ENCODE measurements around the gene CASP10. TPM values are rescaled to one million over a fixed set of nuclear protein-coding genes. Genes with fewer than 3 reads are reported as not detected.

The CASP10 gene
- total and polyA plus RNA-seq, 3 donors from 2014 or later, result 2.4 to 10.4 (median 5.2) TPM

DNA sequence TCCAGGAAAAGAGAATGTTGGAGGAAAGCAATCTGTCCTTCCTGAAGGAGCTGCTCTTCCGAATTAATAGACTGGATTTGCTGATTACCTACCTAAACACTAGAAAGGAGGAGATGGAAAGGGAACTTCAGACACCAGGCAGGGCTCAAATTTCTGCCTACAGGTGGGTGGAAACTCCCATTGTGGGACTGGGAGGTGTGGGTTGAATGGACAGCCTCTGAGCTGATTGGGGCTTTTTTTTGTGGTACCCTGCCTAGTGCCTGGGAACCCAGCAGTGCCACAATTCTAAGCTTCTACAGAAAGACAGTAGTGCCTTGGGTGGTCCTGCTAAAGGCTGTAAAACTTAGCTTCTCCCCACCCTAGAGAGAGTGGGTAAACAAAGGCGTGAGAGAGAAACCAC, 83.7 kb downstream of the CASP10 start:
- H3K36me3 ChIP-seq (ENCODE audit: low read depth, missing control alignments), result no peaks in the 10 kb centered on the region
- intact Hi-C loops (cut with DNase I; ENCODE audit: low total_unique reads), result no loop called here
- H3K27ac ChIP-seq, result no peak overlapping the region
- H3K9me3 ChIP-seq, result no peaks in the 10 kb centered on the region
- TF ChIP-seq POLR2A (IDR thresholded peaks at IDR 0.05), result no peak
- no peak for TF ChIP-seq CTCF (IDR thresholded peaks at IDR 0.05)
- H3K4me1 ChIP-seq, result no peaks in the 10 kb centered on the region
- H3K27me3 ChIP-seq, result no peaks in the 10 kb centered on the region
- H3K4me3 ChIP-seq, result no peak overlapping the region
- 86 to 96% methylated on average over 2 of the region's 2 CpGs for WGBS, 2 donors
- DNase-seq, result no peak

DNA sequence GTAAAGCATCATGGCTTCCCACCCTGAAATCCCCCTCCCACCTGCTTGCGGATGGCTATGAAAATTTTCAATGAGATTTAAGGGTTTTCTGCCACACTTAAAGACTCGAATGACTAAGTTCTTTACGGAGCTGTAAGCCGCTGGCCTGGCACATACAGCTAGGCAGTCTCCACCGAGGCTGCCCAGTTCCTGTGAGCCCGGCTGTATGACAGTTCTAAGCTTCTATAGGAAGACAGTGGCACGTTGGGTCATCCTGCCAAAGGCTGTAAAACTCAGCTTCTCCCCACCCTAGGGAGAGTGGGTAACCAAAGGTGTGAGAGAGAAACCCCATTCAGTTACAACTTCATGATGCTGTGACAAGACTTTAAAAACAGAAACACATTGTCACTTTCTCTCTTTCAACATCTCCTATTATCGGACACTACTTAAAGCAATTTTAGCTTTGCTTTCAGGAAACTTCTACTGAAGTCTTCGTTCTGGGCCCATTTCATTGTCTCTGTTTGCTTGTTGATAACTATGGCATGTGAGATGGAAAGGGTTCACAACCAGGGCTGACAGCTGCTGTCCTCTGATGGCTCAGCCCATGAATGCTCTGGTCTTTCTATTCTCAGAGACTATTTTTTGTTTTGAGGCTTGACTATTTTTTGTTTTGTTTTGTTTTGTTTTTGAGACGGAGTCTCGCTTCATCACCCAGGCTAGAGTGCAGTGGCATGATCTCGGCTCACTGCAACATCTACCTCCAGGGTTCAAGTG, 84.5 kb downstream of the CASP10 start:
- no peak for DNase-seq
- intact Hi-C loops (cut with DNase I; ENCODE audit: low total_unique reads), result no loop called here
- TF ChIP-seq CTCF (IDR thresholded peaks at IDR 0.05), result no peak
- no peak for TF ChIP-seq POLR2A (IDR thresholded peaks at IDR 0.05)
- H3K9me3 ChIP-seq, result no peaks in the 10 kb centered on the region
- no peak overlapping the region for H3K4me3 ChIP-seq
- H3K27ac ChIP-seq, result no peak overlapping the region
- no peaks in the 10 kb centered on the region for H3K27me3 ChIP-seq
- no peaks in the 10 kb centered on the region for H3K36me3 ChIP-seq (ENCODE audit: low read depth, missing control alignments)
- no peaks in the 10 kb centered on the region for H3K4me1 ChIP-seq
- 93 to 95% methylated on average over 12 of the region's 12 CpGs for WGBS, 2 donors

DNA sequence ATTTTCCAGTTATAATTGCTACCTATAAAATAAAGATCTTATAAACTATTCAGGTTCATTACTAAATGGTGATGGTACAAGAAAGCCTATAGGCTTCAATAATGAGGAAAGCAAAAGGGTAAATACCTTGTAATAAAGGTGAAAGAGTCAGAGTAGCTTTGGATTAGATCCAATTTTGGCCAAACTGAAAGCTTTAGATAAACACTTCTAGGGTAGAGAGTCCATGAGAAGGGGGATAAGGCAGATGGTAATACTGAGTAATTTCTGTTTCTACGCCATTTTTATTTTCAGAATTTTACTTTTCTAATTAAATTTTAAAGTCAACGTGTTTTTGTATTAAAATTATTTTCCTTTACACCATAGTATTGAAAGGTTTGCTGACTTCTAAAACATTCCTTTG, 86.8 kb downstream of the CASP10 start:
- no peak overlapping the region for H3K4me3 ChIP-seq
- DNase-seq, result no peak
- H3K27ac ChIP-seq, result no peak overlapping the region
- H3K27me3 ChIP-seq, result no peaks in the 10 kb centered on the region
- no peaks in the 10 kb centered on the region for H3K4me1 ChIP-seq
- TF ChIP-seq CTCF (IDR thresholded peaks at IDR 0.05) (no peak), POLR2A (IDR thresholded peaks at IDR 0.05) (no peak)
- intact Hi-C loops (cut with DNase I; ENCODE audit: low total_unique reads), result no loop called here
- 92 to 96% methylated on average over 2 of the region's 2 CpGs for WGBS, 2 donors
- H3K36me3 ChIP-seq (ENCODE audit: low read depth, missing control alignments), result no peaks in the 10 kb centered on the region
- no peaks in the 10 kb centered on the region for H3K9me3 ChIP-seq

DNA sequence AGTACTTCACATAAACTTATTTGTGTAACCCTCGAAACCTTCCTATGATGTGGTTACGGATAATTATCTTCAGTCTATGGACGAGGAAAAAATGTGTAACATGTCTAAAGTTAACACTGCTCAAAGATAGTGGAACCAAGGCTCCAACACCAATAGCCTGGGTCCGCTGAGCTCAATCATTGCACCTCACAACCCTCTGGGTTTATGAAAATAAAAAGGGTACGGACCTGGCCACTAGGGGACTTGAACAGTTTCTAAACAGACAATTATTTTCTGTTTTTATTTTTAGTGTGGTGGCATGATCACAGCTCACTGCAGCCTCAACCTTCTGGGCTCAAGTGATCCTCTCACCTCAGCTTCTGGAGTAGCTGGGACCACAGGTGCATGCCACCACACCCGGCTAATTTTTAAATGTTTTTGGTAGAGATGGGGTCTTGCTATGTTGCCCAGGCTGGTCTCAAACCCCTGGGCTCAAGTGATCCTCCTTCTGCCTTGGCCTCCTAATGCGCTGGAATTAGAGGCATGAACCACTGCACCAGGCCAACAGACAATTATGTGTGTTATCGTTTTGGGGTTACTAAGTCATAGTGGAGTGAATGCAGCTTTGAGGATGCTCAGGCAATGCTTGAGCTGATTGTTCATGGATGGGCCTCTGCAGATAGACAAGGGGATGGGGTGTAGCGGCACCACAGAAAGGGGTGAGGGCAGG, 87.5 kb downstream of the CASP10 start:
- intact Hi-C loops (cut with DNase I; ENCODE audit: low total_unique reads), result no loop called here
- H3K4me3 ChIP-seq, result no peak overlapping the region
- H3K36me3 ChIP-seq (ENCODE audit: low read depth, missing control alignments), result no peaks in the 10 kb centered on the region
- 89 to 95% methylated on average over 9 of the region's 9 CpGs for WGBS, 2 donors
- no peak for TF ChIP-seq CTCF (IDR thresholded peaks at IDR 0.05)
- TF ChIP-seq POLR2A (IDR thresholded peaks at IDR 0.05), result no peak
- no peaks in the 10 kb centered on the region for H3K27me3 ChIP-seq
- no peaks in the 10 kb centered on the region for H3K4me1 ChIP-seq
- H3K27ac ChIP-seq, result no peak overlapping the region
- no peak for DNase-seq
- H3K9me3 ChIP-seq, result no peaks in the 10 kb centered on the region
